22Rv1 (cell line): Measurements from ENCODE around the gene SMAD1.

Experiments
- CTCF ChIP-seq: fragments of 450-650 bp; IDR thresholded peaks from 2 replicates; pipeline ENCODE4 v1.5.1; 2017; ENCODE audit warnings: mild to moderate bottlenecking
- ZFX ChIP-seq: fragments of 450-650 bp; IDR thresholded peaks from 2 replicates; pipeline ENCODE4 v1.6.1; 2017; ENCODE audit warnings: antibody characterized with exemption, borderline replicate concordance

DNA sequence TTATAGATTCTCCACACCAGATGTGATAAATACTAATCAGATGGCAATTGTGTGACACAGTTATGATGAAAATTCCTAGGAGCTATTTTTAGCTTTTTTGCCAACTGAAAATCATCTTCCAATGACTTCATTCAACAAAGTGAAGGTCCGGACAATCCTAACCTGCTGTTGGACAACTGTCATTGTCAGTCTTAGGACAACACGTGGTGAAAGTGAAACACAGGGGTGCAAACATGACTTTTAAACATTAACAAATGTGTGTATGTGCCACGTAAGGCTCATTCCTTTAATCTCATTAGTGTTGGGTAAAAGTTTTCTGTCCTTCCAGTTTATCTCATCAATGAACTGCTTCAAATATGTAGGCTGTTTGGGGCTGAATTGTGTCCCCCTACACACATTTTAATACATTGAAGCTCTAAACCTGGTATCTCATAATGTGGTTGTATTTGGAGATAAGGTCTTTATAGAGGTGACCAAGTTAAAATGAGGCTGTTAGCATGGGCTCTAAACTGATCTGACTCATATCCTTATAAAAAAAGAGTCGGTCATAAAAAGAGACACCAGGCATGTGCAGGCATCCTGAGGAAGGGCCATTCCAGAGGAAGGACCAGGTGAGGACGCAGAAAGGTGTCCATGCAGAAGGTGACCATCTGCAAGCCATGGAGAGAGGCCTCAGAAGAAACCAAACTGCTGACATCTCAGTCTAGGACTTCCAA is 41.2 kb upstream of the SMAD1 start:
- TF ChIP-seq CTCF (no peak), ZFX (no peak)
